Measurements from ENCODE around the gene MEGF11. TPM values are rescaled to one million over a fixed set of nuclear protein-coding genes. Genes with fewer than 3 reads are reported as not detected.

Gene MEGF11
- polyA plus RNA-seq, 3 donors = not detected

GRCh38 chr15:65993236-65993635 lies 260.3 kb downstream of the MEGF11 start:
- Mint-ChIP-seq H3K27ac (no peak overlapping the region), H3K9me3 (no peaks in the 10 kb centered on the region), H3K27me3 (ENCODE audit: low read depth in 3 of 3) (peaks cover 14 to 35% (median 25%) of the 10 kb centered on the region in 3 donors), H3K4me1 (no peaks in the 10 kb centered on the region), H3K4me3 (no peak overlapping the region), H3K36me3 (no peaks in the 10 kb centered on the region)
- H4K20me1 ChIP-seq (ENCODE audit: insufficient read depth, low read length) = no peaks in the 10 kb centered on the region
- no peaks in the 10 kb centered on the region for H3K9me3 ChIP-seq (replicated peaks in 1 of 2; ENCODE audit: control insufficient read depth in 1 of 2, insufficient read depth in 1 of 2, low read length in 2 of 2)
- TF ChIP-seq CTCF (IDR thresholded peaks at IDR 0.05) = no peak
- WGBS (ENCODE audit: insufficient coverage) = 20% methylated on average over 5 of the region's 5 CpGs
- no peak overlapping the region for H3K9ac ChIP-seq (ENCODE audit: insufficient read depth, low read length, poor library complexity, severe bottlenecking)
- H3K79me2 ChIP-seq (ENCODE audit: insufficient read depth, low read length) = no peaks in the 10 kb centered on the region
- H3K4me1 ChIP-seq (ENCODE audit: control insufficient read depth in 1 of 2, insufficient read depth in 2 of 2, low read length in 2 of 2) = no peaks in the 10 kb centered on the region
- H3K4me3 ChIP-seq (replicated peaks in 1 of 3; ENCODE audit: low read depth in 2 of 3, low read length in 3 of 3) = no peak overlapping the region
- no peaks in the 10 kb centered on the region for H3K36me3 ChIP-seq (replicated peaks in 1 of 2; ENCODE audit: control insufficient read depth in 1 of 2, insufficient read depth in 2 of 2, low read length in 2 of 2)
- no peak overlapping the region for H2AFZ ChIP-seq (ENCODE audit: insufficient read depth, low read depth, low read length, poor library complexity, severe bottlenecking)
- no peak overlapping the region for H3K4me2 ChIP-seq (replicated peaks; ENCODE audit: extremely low read depth, low read length, poor library complexity, severe bottlenecking)
- H3K27ac ChIP-seq (ENCODE audit: low read depth in 1 of 2, low read length in 2 of 2) = no peak overlapping the region
- DNase-seq = no peak
- intact Hi-C loops (cut with micrococcal nuclease) = no loop called here
- no peaks in the 10 kb centered on the region for H3K27me3 ChIP-seq (ENCODE audit: control insufficient read depth in 2 of 2, insufficient read depth in 2 of 2, low read length in 2 of 2)

- H3K4me2 ChIP-seq (replicated peaks; ENCODE audit: extremely low read depth, low read length, poor library complexity, severe bottlenecking) = no peak overlapping the region
- TF ChIP-seq CTCF (IDR thresholded peaks at IDR 0.05) = no peak
- Mint-ChIP-seq H3K4me1 (no peaks in the 10 kb centered on the region), H3K36me3 (no peaks in the 10 kb centered on the region), H3K9me3 (no peaks in the 10 kb centered on the region), H3K4me3 (no peak overlapping the region), H3K27ac (no peak overlapping the region), H3K27me3 (ENCODE audit: low read depth in 3 of 3) (peaks cover 15 to 41% (median 25%) of the 10 kb centered on the region in 3 donors)
- no peaks in the 10 kb centered on the region for H3K79me2 ChIP-seq (ENCODE audit: insufficient read depth, low read length)
- no peak for DNase-seq
- H4K20me1 ChIP-seq (ENCODE audit: insufficient read depth, low read length) = no peaks in the 10 kb centered on the region
- no peak overlapping the region for H3K27ac ChIP-seq (ENCODE audit: low read depth in 1 of 2, low read length in 2 of 2)
- no peaks in the 10 kb centered on the region for H3K4me1 ChIP-seq (ENCODE audit: control insufficient read depth in 1 of 2, insufficient read depth in 2 of 2, low read length in 2 of 2)
- H3K36me3 ChIP-seq (replicated peaks in 1 of 2; ENCODE audit: control insufficient read depth in 1 of 2, insufficient read depth in 2 of 2, low read length in 2 of 2) = no peaks in the 10 kb centered on the region
- H3K9me3 ChIP-seq (replicated peaks in 1 of 2; ENCODE audit: control insufficient read depth in 1 of 2, insufficient read depth in 1 of 2, low read length in 2 of 2) = no peaks in the 10 kb centered on the region
- 85% methylated on average over 5 of the region's 10 CpGs for WGBS (ENCODE audit: insufficient coverage)
- H2AFZ ChIP-seq (ENCODE audit: insufficient read depth, low read depth, low read length, poor library complexity, severe bottlenecking) = no peak overlapping the region
- intact Hi-C loops (cut with micrococcal nuclease) = no loop called here
- H3K27me3 ChIP-seq (ENCODE audit: control insufficient read depth in 2 of 2, insufficient read depth in 2 of 2, low read length in 2 of 2) = no peaks in the 10 kb centered on the region
- no peak overlapping the region for H3K4me3 ChIP-seq (replicated peaks in 1 of 3; ENCODE audit: low read depth in 2 of 3, low read length in 3 of 3)
- H3K9ac ChIP-seq (ENCODE audit: insufficient read depth, low read length, poor library complexity, severe bottlenecking) = no peak overlapping the region
These were observed 261.6 kb downstream of the MEGF11 start for GRCh38 chr15:65991721-65992483.
